ENCODE measurements around the gene FOXP2. TPM values are rescaled to one million over a fixed set of nuclear protein-coding genes. Genes with fewer than 3 reads are reported as not detected.
"Not testable (repeated sequence)": the region's sequence is repeated elsewhere in the genome, so short reads cannot be mapped to it uniquely, and the experiment has no call there.

FOXP2 gene
- total and polyA plus RNA-seq, 2 donors (not counting 1 experiment from before 2014, with no cell fraction given) = not detected

GRCh38 chr7:114507381-114507780 lies 92.8 kb downstream of the FOXP2 start:
- TF ChIP-seq CTCF (IDR thresholded peaks at IDR 0.05) = no peak
- TF ChIP-seq EZH2 (IDR thresholded peaks at IDR 0.05; ENCODE audit: borderline replicate concordance, insufficient read depth, low read depth, low read length, poor library complexity, severe bottlenecking) = no peak
- Histone ChIP-seq H2AFZ (ENCODE audit: insufficient read depth, low read depth, low read length, poor library complexity, severe bottlenecking) (no peak overlapping the region), H3K9me3 (ENCODE audit: control extremely low read depth in 1 of 3, control insufficient read depth in 2 of 3, insufficient read depth in 1 of 3, low read length in 2 of 3) (no peaks in the 10 kb centered on the region), H3K36me3 (replicated peaks in 1 of 2; ENCODE audit: control extremely low read depth in 1 of 2, control insufficient read depth in 1 of 2, extremely low read depth in 1 of 2, insufficient read depth in 2 of 2, low read length in 1 of 2) (no peaks in the 10 kb centered on the region), H3K79me2 (ENCODE audit: control insufficient read depth, insufficient read depth, low read length) (no peaks in the 10 kb centered on the region), H3K4me3 (ENCODE audit: control extremely low read depth in 1 of 5, extremely low read depth in 1 of 5, insufficient read depth in 1 of 5, low read depth in 2 of 5, low read length in 4 of 5) (no peak overlapping the region), H4K20me1 (ENCODE audit: control insufficient read depth, insufficient read depth, low read length, poor library complexity, severe bottlenecking) (no peaks in the 10 kb centered on the region), H3K27me3 (replicated peaks in 1 of 4; ENCODE audit: control extremely low read depth in 1 of 4, control insufficient read depth in 3 of 4, insufficient read depth in 4 of 4, low read length in 3 of 4) (no peaks in the 10 kb centered on the region), H3K27ac (ENCODE audit: low read length in 2 of 2) (no peak overlapping the region), H3K9ac (ENCODE audit: low read length) (no peak overlapping the region), H3K4me1 (ENCODE audit: control insufficient read depth in 2 of 2, insufficient read depth in 2 of 2, low read length in 2 of 2) (no peaks in the 10 kb centered on the region), H3K4me2 (replicated peaks; ENCODE audit: low read depth, low read length, poor library complexity, severe bottlenecking) (no peak overlapping the region)
- no peak overlapping the region for H3K4me3 Mint-ChIP-seq
- ATAC-seq (ENCODE audit: low read depth) (no peak), DNase-seq (no peak)
- WGBS (ENCODE audit: insufficient coverage) = 88% methylated on average over 1 of the region's 1 CpG
- no peaks in the 10 kb centered on the region for H3K9me3 Mint-ChIP-seq (ENCODE audit: insufficient read depth)
- CTCF ChIA-PET = no interaction called here
- H3K27me3 Mint-ChIP-seq = no peaks in the 10 kb centered on the region
- no peak overlapping the region for H3K27ac Mint-ChIP-seq
- H3K4me1 Mint-ChIP-seq = no peaks in the 10 kb centered on the region
- intact Hi-C loops (cut with micrococcal nuclease) = no loop called here
- POLR2A ChIA-PET = no interaction called here

GRCh38 chr7:114508086-114508485 lies 93.5 kb downstream of the FOXP2 start:
- Mint-ChIP-seq H3K4me1 (no peaks in the 10 kb centered on the region), H3K27me3 (no peaks in the 10 kb centered on the region), H3K27ac (no peak overlapping the region), H3K9me3 (ENCODE audit: insufficient read depth) (no peaks in the 10 kb centered on the region), H3K4me3 (no peak overlapping the region)
- Histone ChIP-seq H3K9me3 (ENCODE audit: control extremely low read depth in 1 of 3, control insufficient read depth in 2 of 3, insufficient read depth in 1 of 3, low read length in 2 of 3) (no peaks in the 10 kb centered on the region), H3K79me2 (ENCODE audit: control insufficient read depth, insufficient read depth, low read length) (no peaks in the 10 kb centered on the region), H4K20me1 (ENCODE audit: control insufficient read depth, insufficient read depth, low read length, poor library complexity, severe bottlenecking) (no peaks in the 10 kb centered on the region), H3K27me3 (replicated peaks in 1 of 4; ENCODE audit: control extremely low read depth in 1 of 4, control insufficient read depth in 3 of 4, insufficient read depth in 4 of 4, low read length in 3 of 4) (no peaks in the 10 kb centered on the region), H3K4me1 (ENCODE audit: control insufficient read depth in 2 of 2, insufficient read depth in 2 of 2, low read length in 2 of 2) (no peaks in the 10 kb centered on the region), H3K9ac (ENCODE audit: low read length) (no peak overlapping the region), H2AFZ (ENCODE audit: insufficient read depth, low read depth, low read length, poor library complexity, severe bottlenecking) (no peak overlapping the region), H3K27ac (ENCODE audit: low read length in 2 of 2) (no peak overlapping the region), H3K4me3 (ENCODE audit: control extremely low read depth in 1 of 5, extremely low read depth in 1 of 5, insufficient read depth in 1 of 5, low read depth in 2 of 5, low read length in 4 of 5) (no peak overlapping the region), H3K36me3 (replicated peaks in 1 of 2; ENCODE audit: control extremely low read depth in 1 of 2, control insufficient read depth in 1 of 2, extremely low read depth in 1 of 2, insufficient read depth in 2 of 2, low read length in 1 of 2) (no peaks in the 10 kb centered on the region), H3K4me2 (replicated peaks; ENCODE audit: low read depth, low read length, poor library complexity, severe bottlenecking) (no peak overlapping the region)
- no peak for ATAC-seq (ENCODE audit: low read depth)
- CTCF ChIA-PET = interaction anchor here (1.0 kb wide), 1 partner anchor 18 kb away, joined by 3 read pairs; no protein-coding TSS in a partner anchor
- intact Hi-C loops (cut with micrococcal nuclease) = no loop called here
- POLR2A ChIA-PET = no interaction called here
- no peak for TF ChIP-seq CTCF (IDR thresholded peaks at IDR 0.05)
- no peak for DNase-seq

- H4K20me1 ChIP-seq (ENCODE audit: control insufficient read depth, insufficient read depth, low read length, poor library complexity, severe bottlenecking); H3K4me3 ChIP-seq (ENCODE audit: control extremely low read depth in 1 of 5, extremely low read depth in 1 of 5, insufficient read depth in 1 of 5, low read depth in 2 of 5, low read length in 4 of 5); H3K4me1 ChIP-seq (ENCODE audit: control insufficient read depth in 2 of 2, insufficient read depth in 2 of 2, low read length in 2 of 2); H3K4me2 ChIP-seq (replicated peaks; ENCODE audit: low read depth, low read length, poor library complexity, severe bottlenecking); H2AFZ ChIP-seq (ENCODE audit: insufficient read depth, low read depth, low read length, poor library complexity, severe bottlenecking); H3K27ac Mint-ChIP-seq; H3K27me3 Mint-ChIP-seq; H3K9ac ChIP-seq (ENCODE audit: low read length); H3K27ac ChIP-seq (ENCODE audit: low read length in 2 of 2); DNase-seq; H3K4me3 Mint-ChIP-seq; CTCF ChIA-PET; H3K36me3 ChIP-seq (replicated peaks in 1 of 2; ENCODE audit: control extremely low read depth in 1 of 2, control insufficient read depth in 1 of 2, extremely low read depth in 1 of 2, insufficient read depth in 2 of 2, low read length in 1 of 2); intact Hi-C loops (cut with micrococcal nuclease); H3K4me1 Mint-ChIP-seq; H3K79me2 ChIP-seq (ENCODE audit: control insufficient read depth, insufficient read depth, low read length); ATAC-seq (ENCODE audit: low read depth); H3K9me3 Mint-ChIP-seq (ENCODE audit: insufficient read depth); POLR2A ChIA-PET; H3K27me3 ChIP-seq (replicated peaks in 1 of 4; ENCODE audit: control extremely low read depth in 1 of 4, control insufficient read depth in 3 of 4, insufficient read depth in 4 of 4, low read length in 3 of 4); H3K9me3 ChIP-seq (ENCODE audit: control extremely low read depth in 1 of 3, control insufficient read depth in 2 of 3, insufficient read depth in 1 of 3, low read length in 2 of 3): not testable (repeated sequence)
- no CpG with 5 or more reads among the region's 1 CpG for WGBS (ENCODE audit: insufficient coverage)
Measured at GRCh38 chr7:114510824-114511223, 96.2 kb downstream of the FOXP2 start.

All from B cell (primary cell).